ENCODE results near the gene ZBTB7C. TPM values are rescaled to one million over a fixed set of nuclear protein-coding genes. Genes with fewer than 3 reads are reported as not detected.

Gene ZBTB7C
- total RNA-seq, 1 experiment from 2014 or later: 0.33 TPM

- no peak overlapping the region for H3K23ac ChIP-seq (ENCODE audit: insufficient read length, low read depth, low read length)
- WGBS (ENCODE audit: extremely low coverage, insufficient read length, low lambda C conversion rate): no CpG with 5 or more reads among the region's 4 CpGs
- no peaks in the 10 kb centered on the region for H3K9me3 ChIP-seq (ENCODE audit: control insufficient read depth, low read depth, low read length)
- no peaks in the 10 kb centered on the region for H3K27me3 ChIP-seq (ENCODE audit: insufficient read depth, low read length)
- H4K5ac ChIP-seq (ENCODE audit: insufficient read length, low read depth, low read length): no peak overlapping the region
- H2BK5ac ChIP-seq (ENCODE audit: insufficient read length, low read length): no peak overlapping the region
- no peak overlapping the region for H2AFZ ChIP-seq (ENCODE audit: low read length)
- peaks cover 4% of the 10 kb centered on the region; the same call in 1 of the 2 replicates for H3K27me3 Mint-ChIP-seq (ENCODE audit: low read depth)
- no peak for TF ChIP-seq CTCF (conservative IDR thresholded peaks at IDR 0.05)
- no peak overlapping the region for H4K91ac ChIP-seq (ENCODE audit: insufficient read length, low read depth, low read length)
- peaks cover 0 to 8% (median 0%) of the 10 kb centered on the region in 3 experiments; a peak in 3 of 7 replicates for H3K36me3 Mint-ChIP-seq (ENCODE audit: insufficient read depth in 1 of 3, low read depth in 3 of 3)
- no peak overlapping the region; a peak in 1 of 7 replicates for H3K27ac Mint-ChIP-seq
- H3K79me1 ChIP-seq (ENCODE audit: insufficient read depth, low read depth, low read length, poor library complexity, severe bottlenecking): no peaks in the 10 kb centered on the region
- H3K14ac ChIP-seq (ENCODE audit: insufficient read depth, low read length): no peak overlapping the region
- no peak overlapping the region for H2BK12ac ChIP-seq (ENCODE audit: insufficient read length, low read depth, low read length)
- H3K4me1 ChIP-seq (ENCODE audit: insufficient read depth, low read length): no peaks in the 10 kb centered on the region; the same call in 1 of the 2 replicates
- H2AK5ac ChIP-seq (ENCODE audit: insufficient read length, low read length): no peak overlapping the region
- peaks cover 0 to 3% of the 10 kb centered on the region in 2 experiments; a peak in 2 of 5 replicates for H3K9me3 Mint-ChIP-seq
- no peak overlapping the region for H2BK120ac ChIP-seq (ENCODE audit: low read depth, low read length, poor library complexity, severe bottlenecking)
- no peak overlapping the region for H3K9ac ChIP-seq (ENCODE audit: extremely low read depth, insufficient read length, low read length)
- H2BK20ac ChIP-seq (ENCODE audit: low read depth, low read length, poor library complexity, severe bottlenecking): no peak overlapping the region
- DNase-seq: no peak
- no peak overlapping the region for H3T11ph ChIP-seq (ENCODE audit: low read length)
- no peaks in the 10 kb centered on the region for H3K79me2 ChIP-seq (ENCODE audit: insufficient read depth, low read length)
- H2BK15ac ChIP-seq (ENCODE audit: low read depth, low read length): no peak overlapping the region
- peaks cover 37 to 49% of the 10 kb centered on the region in 2 experiments for H3K4me1 Mint-ChIP-seq
- no peak overlapping the region for H3K56ac ChIP-seq (ENCODE audit: insufficient read length, low read depth, low read length)
- no peak overlapping the region for H3K4ac ChIP-seq (ENCODE audit: low read depth, low read length)
- no peak overlapping the region for H4K8ac ChIP-seq (replicated peaks; ENCODE audit: insufficient read length, low read depth, low read length)
- H4K20me1 ChIP-seq (ENCODE audit: control insufficient read depth, insufficient read depth, insufficient read length): no peaks in the 10 kb centered on the region
- H3K4me3 Mint-ChIP-seq: no peak overlapping the region
- no peak overlapping the region for H3K27ac ChIP-seq (ENCODE audit: insufficient read length, low read depth, low read length)
- no peak overlapping the region for H3K18ac ChIP-seq (ENCODE audit: insufficient read length, low read depth, low read length)
- H3K4me2 ChIP-seq (ENCODE audit: insufficient read depth, insufficient read length, low read length): no peak overlapping the region
- no peaks in the 10 kb centered on the region for H3K23me2 ChIP-seq (ENCODE audit: insufficient read length, low read depth, low read length, poor library complexity, severe bottlenecking)
Observed at GRCh38 chr18:47984991-47985390, 424.2 kb downstream of the ZBTB7C start.

Measured in H9 (cell line).